ENCODE measurements around the gene PDZD4. TPM values are rescaled to one million over a fixed set of nuclear protein-coding genes. Genes with fewer than 3 reads are reported as not detected.

Gene PDZD4
- total and polyA plus RNA-seq, 9 of the 15 experiments (the other 6 are each of a cell fraction or from before 2014, with no cell fraction given) = 0.05 to 0.38 (median 0.07) TPM; not detected in 5

GRCh38 chrX:153854702-153855101 lies 24.4 kb upstream of the PDZD4 start:
- in situ Hi-C loops (cut with MboI) (no loop called here), intact Hi-C loops (cut with micrococcal nuclease) (no loop called here)
- H3K9ac ChIP-seq (ENCODE audit: insufficient read depth in 1 of 2, low read depth in 2 of 2, low read length in 2 of 2) = no peak overlapping the region
- no peaks in the 10 kb centered on the region for H3K36me3 ChIP-seq (ENCODE audit: control insufficient read depth, insufficient read depth, low read length)
- no peaks in the 10 kb centered on the region for H3K9me1 ChIP-seq (ENCODE audit: control insufficient read depth, insufficient read depth, low read length)
- no peak for ATAC-seq
- 84% methylated on average over 7 of the region's 9 CpGs for WGBS (ENCODE audit: insufficient coverage, low coverage, missing lambda C conversion rate)
- H2AFZ ChIP-seq (ENCODE audit: low read depth, low read length) = no peak overlapping the region
- no peak overlapping the region for H3K4me2 ChIP-seq (ENCODE audit: insufficient read depth, low read length)
- no peaks in the 10 kb centered on the region for H4K20me1 ChIP-seq (replicated peaks; ENCODE audit: control insufficient read depth, insufficient read depth, low read length)
- peaks cover 22 to 23% of the 10 kb centered on the region in 2 experiments; a peak in 4 of 5 replicates for H3K4me1 ChIP-seq (replicated peaks in 1 of 2; ENCODE audit: control insufficient read depth in 2 of 2, insufficient read depth in 2 of 2, low read length in 2 of 2)
- no peaks in the 10 kb centered on the region for H3K9me3 ChIP-seq (replicated peaks; ENCODE audit: control insufficient read depth, insufficient read depth, low read depth, low read length)
- TF ChIP-seq NONO (IDR thresholded peaks at IDR 0.05; ENCODE audit: low read depth in 2 of 2, low read length in 1 of 2) = no peak
- TF ChIP-seq, protein P1, sequence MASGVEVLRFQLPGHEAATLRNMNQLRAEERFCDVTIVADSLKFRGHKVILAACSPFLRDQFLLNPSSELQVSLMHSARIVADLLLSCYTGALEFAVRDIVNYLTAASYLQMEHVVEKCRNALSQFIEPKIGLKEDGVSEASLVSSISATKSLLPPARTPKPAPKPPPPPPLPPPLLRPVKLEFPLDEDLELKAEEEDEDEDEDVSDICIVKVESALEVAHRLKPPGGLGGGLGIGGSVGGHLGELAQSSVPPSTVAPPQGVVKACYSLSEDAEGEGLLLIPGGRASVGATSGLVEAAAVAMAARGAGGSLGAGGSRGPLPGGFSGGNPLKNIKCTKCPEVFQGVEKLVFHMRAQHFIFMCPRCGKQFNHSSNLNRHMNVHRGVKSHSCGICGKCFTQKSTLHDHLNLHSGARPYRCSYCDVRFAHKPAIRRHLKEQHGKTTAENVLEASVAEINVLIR (CRISPR knock-in tag; IDR thresholded peaks at IDR 0.05) = no peak
- no peak for TF ChIP-seq U2AF2 (optimal IDR thresholded peaks at IDR 0.05; ENCODE audit: low read depth, low read length)
- TF ChIP-seq CREB3L1 (IDR thresholded peaks at IDR 0.05; ENCODE audit: borderline replicate concordance, low read depth) = no peak
- TF ChIP-seq RBM25 (IDR thresholded peaks at IDR 0.05; ENCODE audit: low read depth, low read length, severe bottlenecking) = no peak
- TF ChIP-seq NR2C2 (CRISPR knock-in tag; IDR thresholded peaks at IDR 0.05) = no peak
- no peak for TF ChIP-seq NR2C2 (tag; IDR thresholded peaks at IDR 0.05)
- no peak for TF ChIP-seq MAFK (IDR thresholded peaks at IDR 0.05; ENCODE audit: low read length)
- no peak for TF ChIP-seq ZFP36 (IDR thresholded peaks at IDR 0.05; ENCODE audit: low read depth, low read length, partially characterized antibody)
- no peak for TF ChIP-seq ZNF143 (CRISPR knock-in tag; IDR thresholded peaks at IDR 0.05)
- no peak for TF ChIP-seq ZNF41 (CRISPR knock-in tag; conservative IDR thresholded peaks at IDR 0.05)
- no peak for TF ChIP-seq ARNT (IDR thresholded peaks at IDR 0.05)
- no peak for TF ChIP-seq NRF1 (conservative IDR thresholded peaks at IDR 0.05 in 1 of 2, IDR thresholded peaks at IDR 0.05 in 1 of 2)
- H3K27me3 ChIP-seq (ENCODE audit: control insufficient read depth in 2 of 2, insufficient read depth in 2 of 2, low read length in 2 of 2) = peaks cover 7 to 13% of the 10 kb centered on the region in 2 experiments
- CTCF ChIA-PET (ENCODE audit: low intra/inter-chr PET ratio) = no interaction called here
- POLR2A ChIA-PET = no interaction called here
- DNase-seq (ENCODE audit: extremely low read depth in 1 of 4, low spot score in 3 of 4) = no peak
- H3K27ac ChIP-seq (ENCODE audit: extremely low read depth, low read depth, low read length) = peak overlapping the region; percentile 82; the same call in 1 of the 3 replicates
- FAIRE-seq = no peak
- H3K79me2 ChIP-seq (ENCODE audit: control insufficient read depth, insufficient read depth, low read length) = no peaks in the 10 kb centered on the region
- no peak overlapping the region for H3K4me3 ChIP-seq
- no TSS peak for BruUV-seq (replicated peaks)

Measured in K562 (cell line).